NK-92 treated with Interleukin-12 subunit alpha and Interleukin-12 subunit beta, amount 100 ng/mL, for 24 hours (cell line): ENCODE results near the gene UBD.

ENCODE experiments used
- DNase-seq: peaks from one replicate; lab custom pipeline; 2025; lab: John Stamatoyannopoulos, UW

UBD gene

GRCh38 chr6:29561091-29561490 lies 1.6 kb upstream of the UBD start:
- DNase-seq: no peak

DNA sequence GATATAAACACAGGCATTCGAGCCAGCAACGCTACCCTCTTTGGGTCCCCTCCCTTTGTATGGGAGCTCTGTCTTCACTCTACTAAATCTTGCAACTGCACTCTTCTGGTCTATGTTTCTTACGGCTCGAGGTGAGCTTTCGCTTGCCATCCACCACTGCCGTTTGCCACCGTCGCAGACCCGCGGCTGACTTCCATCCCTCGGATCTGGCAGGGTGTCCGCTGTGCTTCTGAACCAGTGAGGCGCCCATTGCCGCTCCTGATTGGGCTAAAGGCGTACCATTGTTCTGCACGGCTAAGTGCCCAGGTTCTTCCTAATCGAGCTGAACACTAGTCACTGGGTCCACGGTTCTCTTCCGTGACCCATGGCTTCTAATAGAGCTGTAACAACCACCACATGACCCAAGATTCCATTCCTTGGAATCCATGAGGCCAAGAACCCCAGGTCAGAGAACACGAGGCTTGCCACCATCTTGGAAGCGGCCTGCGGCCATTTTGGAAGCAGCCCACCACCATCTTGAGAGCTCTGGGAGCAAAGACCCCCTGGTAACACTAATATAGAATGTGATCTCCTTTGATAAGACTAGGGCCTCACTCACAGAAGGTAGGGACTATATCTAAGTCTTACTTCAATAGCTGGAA lies 973 bp downstream of the UBD start:
- no peak for DNase-seq

DNA sequence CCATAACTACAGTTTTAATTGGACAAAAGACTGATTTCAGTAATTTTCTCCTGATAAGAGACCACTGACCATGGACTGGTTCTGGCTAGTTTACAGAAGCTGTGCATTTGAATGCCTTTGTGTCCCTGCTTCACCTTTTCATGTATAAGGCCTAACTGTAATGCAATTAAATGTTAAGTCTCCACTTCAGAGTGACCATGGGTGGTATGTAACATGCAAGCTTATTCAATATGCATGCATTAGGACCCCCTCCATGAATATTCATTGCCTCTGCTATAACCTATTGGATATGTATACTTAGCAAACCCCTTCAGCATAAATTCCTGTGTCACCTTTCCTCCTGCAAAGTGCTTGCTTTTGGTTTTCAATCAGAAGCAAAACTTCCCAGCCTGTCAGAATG lies 2.2 kb downstream of the UBD start:
- no peak for DNase-seq

DNA sequence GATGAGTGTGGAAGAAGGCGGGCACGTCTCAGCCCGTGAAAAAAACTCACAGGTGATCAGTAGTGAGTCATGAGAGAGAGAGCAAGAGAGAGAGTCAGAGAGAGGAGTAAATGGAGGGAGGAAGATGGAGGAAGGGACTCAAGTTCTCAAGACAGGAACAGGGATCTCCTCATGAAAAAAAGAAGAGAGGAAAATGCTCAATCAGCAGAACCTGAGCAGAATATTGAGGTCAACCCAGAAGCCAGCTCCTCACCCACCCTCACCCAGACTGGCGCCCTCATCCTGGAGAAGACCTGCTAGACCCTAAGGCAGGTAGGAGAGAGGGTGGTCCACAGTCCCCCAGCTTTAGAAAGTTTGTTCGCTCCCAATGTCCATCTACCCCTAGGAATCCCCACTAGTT lies 4.8 kb downstream of the UBD start:
- DNase-seq: no peak

- DNase-seq: no peak
These were observed 6.1 kb downstream of the UBD start for GRCh38 chr6:29553268-29554057.

DNA sequence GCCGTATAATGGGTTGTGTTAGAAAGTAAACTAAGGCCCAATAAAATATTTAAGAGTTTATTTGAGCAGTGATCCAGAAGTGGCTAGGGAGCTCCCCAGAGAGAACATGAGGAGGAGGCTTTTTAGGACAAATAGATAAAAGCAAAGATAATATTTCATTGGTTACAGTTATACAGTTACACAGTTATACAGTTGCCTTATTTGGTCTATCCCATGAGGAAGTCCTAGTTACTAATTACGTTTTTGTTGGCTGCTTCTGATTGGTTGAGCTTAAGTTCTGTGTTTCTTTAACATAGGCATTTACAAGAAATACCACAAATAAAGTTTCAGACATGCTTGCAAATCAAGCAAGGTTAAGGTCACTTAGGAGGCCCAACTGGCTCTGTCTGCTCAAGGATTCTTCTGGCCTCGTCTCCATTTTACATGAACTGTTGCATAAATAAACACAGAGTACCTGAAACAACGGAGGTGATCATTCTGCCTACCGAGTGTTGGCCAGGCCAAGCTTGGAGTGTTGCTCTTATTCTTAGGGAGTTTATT lies 7.0 kb downstream of the UBD start:
- DNase-seq: no peak

GRCh38 chr6:29547573-29547972 lies 12.0 kb downstream of the UBD start:
- DNase-seq: no peak

GRCh38 chr6:29537714-29538403 lies 21.7 kb downstream of the UBD start:
- no peak for DNase-seq

- DNase-seq: no peak
These were observed 27.1 kb downstream of the UBD start for GRCh38 chr6:29532320-29532951.

DNA sequence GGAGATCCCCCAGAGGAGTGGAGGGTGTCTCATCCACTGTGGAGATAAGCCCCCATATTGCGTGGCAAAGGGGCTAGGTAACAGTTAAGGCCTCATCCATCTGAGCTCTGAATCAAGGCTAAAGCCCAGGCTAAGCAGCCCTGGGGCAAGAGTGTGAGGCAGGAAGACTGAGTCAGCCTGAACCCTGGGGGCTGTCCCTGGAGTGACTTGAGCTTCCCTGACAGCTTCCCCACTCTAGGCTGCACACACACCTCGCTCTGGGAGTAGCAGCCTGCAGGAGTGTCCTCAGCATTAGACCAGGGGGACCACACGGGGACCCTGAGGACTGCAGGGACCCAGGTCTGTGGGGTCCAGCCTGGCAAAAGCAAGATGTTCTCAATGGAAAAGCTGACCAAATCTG lies 27.9 kb downstream of the UBD start:
- no peak for DNase-seq

DNA sequence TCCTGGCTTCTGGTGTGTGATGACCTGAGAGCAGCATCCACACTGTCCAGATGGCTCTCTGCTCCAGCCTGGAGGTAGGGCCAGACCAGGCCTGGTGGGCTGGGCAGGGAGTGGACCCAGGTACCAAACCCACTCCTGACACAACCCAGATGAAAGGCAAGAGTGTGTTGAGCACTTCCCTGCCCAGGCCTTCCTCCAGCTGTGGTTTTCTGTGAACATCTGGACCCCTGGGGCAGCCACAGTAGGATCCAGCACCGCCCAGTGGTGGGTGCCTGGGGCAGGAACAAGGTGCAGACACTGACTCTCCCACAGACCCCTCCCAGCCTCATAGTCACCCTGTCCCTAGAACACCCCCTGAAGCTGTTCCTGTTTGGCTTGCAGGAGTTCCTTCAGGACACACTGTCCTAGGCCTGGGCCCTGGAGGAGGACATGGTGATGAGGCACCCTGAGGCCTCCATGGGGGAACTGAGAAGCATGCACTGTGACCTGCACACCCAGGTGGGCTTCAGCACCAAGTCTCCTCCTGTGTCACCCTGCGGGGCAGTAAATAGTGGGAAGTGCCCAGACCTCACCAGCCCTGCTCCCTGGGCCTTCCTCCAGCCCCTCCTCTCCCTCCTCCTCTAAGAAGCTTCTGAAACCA lies 28.7 kb downstream of the UBD start:
- no peak for DNase-seq

DNA sequence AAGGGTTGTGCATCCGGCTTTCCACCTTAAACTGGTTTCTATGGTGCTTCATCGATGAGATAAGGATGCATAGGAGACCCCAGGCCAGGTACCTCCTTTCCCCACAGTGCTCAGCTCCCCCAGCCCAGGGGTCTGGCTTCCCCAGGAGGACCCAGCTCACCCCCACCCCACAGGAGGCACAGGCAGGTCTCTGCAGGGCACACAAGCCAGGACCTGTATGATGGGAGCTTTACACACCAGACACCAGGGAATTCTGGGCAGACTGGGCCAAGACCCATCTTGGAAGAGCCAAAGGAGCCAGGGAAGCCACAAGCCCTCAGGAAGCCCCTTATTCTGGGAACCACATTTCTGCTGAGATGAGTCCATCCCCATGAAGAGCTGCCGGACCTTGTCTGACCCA lies 29.6 kb downstream of the UBD start:
- DNase-seq: no peak

DNA sequence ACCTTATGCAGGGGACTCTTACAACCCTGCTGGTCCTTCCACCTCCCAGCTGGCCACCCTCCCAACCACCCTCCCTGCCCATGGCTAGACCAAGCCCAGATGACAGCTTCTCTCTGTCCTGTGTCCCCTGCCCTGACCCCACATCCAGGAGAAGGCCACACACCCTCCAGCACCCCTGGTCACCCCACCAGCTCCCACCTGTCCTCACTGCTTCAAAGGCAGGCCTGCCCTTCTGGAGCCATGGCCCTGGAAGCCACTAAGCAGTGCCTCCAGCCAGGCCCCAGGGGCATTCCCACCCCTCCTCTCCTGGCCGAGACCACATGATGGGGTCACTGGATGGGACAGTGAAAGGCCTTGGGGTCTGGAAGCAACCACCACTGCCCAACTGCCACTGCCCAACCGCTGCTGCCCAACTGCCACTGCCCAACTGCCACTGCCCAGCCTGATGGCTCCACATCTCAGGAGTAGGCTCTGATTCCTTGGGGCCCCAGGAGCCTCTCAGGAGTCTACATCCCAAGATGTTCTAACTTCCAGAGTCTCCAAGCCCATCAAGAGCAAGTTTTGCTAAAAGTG lies 30.5 kb downstream of the UBD start:
- DNase-seq: no peak

DNA sequence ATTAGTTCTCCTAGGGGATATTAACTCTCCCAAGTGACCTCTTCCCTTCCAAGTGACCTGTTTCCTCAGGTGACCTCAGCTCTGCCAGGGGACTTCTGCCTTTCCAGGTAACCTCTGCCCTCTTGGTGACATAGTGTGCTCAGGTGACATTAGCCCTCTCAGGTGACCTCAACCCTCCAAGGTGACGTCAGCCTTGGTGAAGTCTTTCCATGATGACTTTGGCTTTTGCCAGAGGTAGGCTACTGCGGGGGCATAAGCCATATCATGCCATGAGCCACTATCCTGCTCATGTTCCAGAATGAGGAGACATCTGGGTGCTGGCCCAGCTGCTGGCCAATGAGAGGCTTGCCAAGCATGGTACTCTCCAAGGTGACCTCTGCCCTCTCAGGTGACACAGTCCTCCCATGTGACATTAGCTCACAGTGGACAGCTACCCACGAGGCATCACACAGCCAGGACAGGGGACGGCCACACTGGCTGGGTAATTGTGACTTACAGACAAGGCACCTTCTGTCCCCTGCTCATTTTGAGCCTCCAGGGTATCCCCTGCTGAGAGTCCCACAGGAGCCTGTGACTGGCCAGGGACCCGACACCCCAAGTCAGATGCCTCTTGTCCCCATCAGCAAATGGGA lies 31.1 kb downstream of the UBD start:
- DNase-seq: no peak

DNA sequence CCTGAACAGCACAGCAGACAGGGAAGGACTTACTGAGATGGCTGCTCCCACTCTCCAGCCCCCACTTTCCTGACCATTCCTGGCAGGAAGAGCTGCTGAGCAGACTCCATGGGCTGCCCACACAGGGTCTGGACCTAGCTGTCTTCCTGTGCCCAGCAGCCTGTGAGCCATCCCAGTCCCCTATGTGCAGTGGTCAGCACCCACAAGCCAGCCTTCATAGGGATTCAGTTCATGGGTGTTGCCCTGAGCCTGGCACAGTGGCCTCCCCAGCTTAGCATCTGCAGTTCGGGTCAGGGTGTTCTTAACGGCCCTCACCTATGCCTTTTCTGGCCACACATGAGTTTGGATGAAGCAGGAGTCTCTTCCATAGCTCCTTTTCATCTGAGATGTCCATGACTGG lies 32.0 kb downstream of the UBD start:
- no peak for DNase-seq

- DNase-seq: no peak
These were observed 32.4 kb downstream of the UBD start for GRCh38 chr6:29527126-29527525.

GRCh38 chr6:29525311-29525639 lies 34.3 kb downstream of the UBD start:
- DNase-seq: no peak

DNA sequence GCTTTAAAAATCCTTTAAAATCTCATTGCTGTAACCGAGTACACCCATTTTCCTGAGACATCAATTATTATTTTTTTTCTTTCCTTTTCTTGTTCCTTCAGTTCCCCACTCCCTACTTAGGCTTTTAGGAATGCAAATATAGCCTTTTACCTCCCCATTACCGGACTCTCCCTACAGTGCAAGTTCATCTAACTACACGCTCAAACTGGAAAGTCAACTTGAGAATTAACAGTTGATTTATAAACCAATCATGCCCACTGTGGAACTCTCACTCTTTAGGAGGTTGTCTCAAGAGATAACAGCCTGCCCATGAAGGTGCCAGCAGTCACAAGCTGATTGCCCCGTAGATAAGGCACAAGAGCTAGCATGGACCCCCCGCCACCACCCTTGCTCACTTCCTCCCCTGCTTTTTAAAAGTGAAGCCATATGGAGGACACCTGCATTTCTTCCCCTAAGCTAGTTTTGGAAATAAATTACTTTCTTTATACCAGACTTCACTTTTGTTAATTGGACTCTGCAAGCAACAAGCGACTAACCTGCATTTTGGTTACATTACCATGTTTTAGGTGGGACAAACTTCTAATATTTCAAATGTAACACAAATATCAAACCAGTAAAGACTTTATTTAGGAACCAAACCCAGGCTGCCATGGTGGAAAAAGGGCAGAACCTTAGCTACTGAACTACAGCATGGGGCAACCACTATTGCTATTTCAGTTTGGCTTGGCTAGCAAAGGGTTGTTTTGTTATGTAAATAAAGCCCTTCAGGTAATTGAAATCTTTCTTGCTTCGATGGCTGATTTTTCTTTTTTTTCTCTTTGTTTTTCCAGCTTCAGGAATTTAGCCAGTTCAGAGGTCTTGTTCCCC lies 34.9 kb downstream of the UBD start:
- no peak for DNase-seq

DNA sequence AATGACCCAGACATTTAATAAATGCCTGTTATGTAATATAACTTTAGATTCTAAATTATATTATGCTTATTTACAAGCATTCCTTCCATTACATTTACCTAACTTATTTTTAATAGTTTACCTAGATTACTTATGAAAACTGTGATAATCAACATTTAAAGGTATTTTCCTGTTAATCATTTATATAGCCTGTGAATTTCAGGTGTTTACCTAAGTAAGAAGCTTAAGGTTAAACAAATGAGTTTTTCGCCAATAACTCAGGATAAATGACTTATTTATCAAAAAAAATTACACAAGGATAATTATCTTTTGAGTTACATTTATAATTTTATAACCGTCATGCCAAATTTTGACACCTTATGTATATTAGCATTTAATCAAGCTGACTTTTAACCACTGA lies 35.5 kb downstream of the UBD start:
- DNase-seq: no peak

DNA sequence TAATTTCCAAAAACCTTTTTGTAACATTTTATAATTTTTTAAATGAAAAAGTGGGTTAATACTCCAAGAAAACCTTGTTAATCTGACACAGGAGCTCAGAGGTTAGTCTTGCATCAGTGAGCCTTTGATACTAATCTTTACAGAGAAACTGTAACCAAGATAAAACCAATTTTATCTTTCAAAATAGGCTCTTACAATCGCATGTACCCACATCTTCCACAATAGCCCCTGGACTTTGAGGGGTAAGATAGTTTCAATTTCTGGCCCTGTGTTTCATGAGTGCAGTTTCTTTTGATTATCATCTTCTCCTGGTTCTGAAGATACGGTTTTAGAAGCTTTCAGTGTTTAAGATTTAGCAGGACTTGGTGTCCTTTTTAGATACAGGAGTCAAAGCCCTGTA lies 37.3 kb downstream of the UBD start:
- no peak for DNase-seq
